COR-L47 (cell line): ENCODE data around the gene SCG3.
A peak's percentile ranks its signal among the peaks of the same experiment; 100 is the strongest.

ENCODE experiments used
- DNase-seq: peaks from one replicate; lab custom pipeline; 2025; lab: John Stamatoyannopoulos, UW

The SCG3 gene

DNA sequence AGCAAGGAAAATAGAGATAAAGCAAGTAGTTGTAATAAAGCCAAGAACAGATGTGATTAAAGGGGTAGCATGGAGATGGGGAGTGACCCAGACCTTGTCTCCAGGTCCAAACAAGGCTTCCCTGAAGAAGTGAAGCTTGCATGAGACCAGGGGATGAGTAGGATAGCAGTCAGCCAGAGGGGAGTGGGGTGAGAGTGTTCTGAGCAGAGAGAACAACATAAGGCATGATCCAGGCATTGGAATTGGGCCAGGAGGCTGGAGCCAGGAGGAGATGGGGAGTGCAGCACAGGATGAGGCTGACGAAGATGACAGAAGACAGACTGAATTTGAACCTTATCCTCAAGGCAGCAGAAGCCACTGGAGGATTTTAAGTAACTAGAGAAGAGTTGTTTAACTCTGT is 77.3 kb downstream of the SCG3 start:
- peak; percentile 14 for DNase-seq

GRCh38 chr15:51759557-51760070 is 78.3 kb downstream of the SCG3 start:
- DNase-seq, result no peak

- DNase-seq, result no peak
Observed at GRCh38 chr15:51760805-51761204, 79.5 kb downstream of the SCG3 start.

DNA sequence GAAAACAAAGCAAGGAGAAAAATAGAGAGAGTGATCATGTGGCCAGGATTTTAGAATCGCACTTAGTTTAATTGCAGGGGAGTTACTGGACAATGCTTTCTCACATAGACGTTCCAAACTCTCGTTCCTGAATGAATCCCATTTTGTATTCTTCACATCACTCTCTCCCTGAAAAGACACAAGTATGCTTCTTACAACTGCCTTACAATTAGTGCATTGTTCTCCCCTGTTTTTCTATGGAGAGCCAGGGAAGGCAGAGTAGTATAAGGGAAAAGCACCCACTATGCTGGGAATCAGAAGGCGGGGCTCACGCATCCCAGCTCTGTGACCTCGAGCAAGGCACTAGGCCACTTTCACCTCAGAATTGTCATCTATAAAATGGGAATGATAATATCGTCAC is 84.4 kb downstream of the SCG3 start:
- DNase-seq, result no peak

DNA sequence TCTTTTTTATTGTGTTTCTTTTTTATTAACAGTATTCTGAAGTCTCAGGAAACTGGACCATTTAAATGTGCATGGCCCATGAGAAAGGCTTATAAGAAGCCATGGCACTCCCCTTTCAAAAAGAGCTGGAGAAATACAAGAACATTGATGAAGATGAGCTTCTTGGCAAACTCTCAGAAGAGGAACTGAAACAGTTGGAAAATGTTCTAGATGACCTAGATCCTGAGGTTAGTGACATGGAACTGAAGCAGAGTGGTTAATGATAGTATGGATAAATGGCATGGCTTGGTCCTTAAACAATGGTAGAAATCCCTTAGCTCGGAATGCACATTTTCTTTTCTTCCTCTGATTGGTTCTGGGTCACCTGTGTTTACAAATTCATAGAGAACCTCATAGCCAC is 85.0 kb downstream of the SCG3 start:
- no peak for DNase-seq

DNA sequence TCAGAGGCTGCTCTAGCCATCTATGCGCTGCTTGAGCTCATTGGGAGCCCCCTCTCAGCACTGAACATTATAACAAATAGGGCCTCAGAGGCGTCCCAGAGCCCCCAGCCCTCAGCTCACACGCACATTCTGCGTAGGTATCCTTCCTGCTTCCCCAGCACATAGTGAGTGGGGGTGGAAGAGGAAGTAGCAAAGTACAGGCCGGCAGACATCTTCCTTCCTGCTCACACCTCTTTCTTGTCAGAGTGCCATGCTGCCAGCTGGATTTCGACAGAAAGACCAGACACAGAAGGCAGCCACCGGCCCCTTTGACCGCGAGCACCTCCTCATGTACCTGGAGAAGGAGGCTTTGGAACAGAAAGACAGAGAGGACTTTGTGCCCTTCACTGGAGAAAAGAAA is 86.7 kb downstream of the SCG3 start:
- no peak for DNase-seq
